Spleen (tissue), 11 donors: ENCODE results near the gene TEPSIN. TPM values are rescaled to one million over a fixed set of nuclear protein-coding genes. Genes with fewer than 3 reads are reported as not detected.
A peak's percentile ranks its signal among the peaks of the same experiment; 100 is the strongest.

Experiments
- DNase-seq: peaks from one replicate; pipeline ENCODE4 v3.0.0-alpha.2; 2020
- H3K27ac ChIP-seq, 8 donors: fragments of 200-600 bp; sonication (generic) in 7 of 8; 1 replicate in 4 of 8; 2 replicates in 4 of 8; pipeline versions ENCODE4 v1.5.0 to v1.8.0; 2016 to 2021; ENCODE audit warnings: inconsistent platforms in 4 of 8, mild to moderate bottlenecking in 4 of 8, moderate library complexity in 1 of 8
- H3K27me3 ChIP-seq, 7 donors: fragments of 200-600 bp; sonication (generic) in 6 of 7; replicated peaks in 1 of 7; 1 replicate in 4 of 7; 2 replicates in 3 of 7; pipeline versions ENCODE4 v1.5.0 to v1.8.0; 2016 to 2021; ENCODE audit warnings: inconsistent platforms in 3 of 7, mild to moderate bottlenecking in 1 of 7
- H3K36me3 ChIP-seq, 6 donors: fragments of 200-600 bp; sonication (generic) in 5 of 6; 1 replicate in 4 of 6; 2 replicates in 2 of 6; pipeline versions ENCODE4 v1.5.0 to v1.8.0; 2016 to 2021; ENCODE audit warnings: inconsistent platforms in 2 of 6
- H3K4me1 ChIP-seq, 6 donors: fragments of 200-600 bp; sonication (generic) in 5 of 6; 1 replicate in 3 of 6; 2 replicates in 3 of 6; pipeline versions ENCODE4 v1.5.0 to v1.8.0; 2016 to 2021; ENCODE audit warnings: inconsistent platforms in 3 of 6
- H3K4me3 ChIP-seq, 8 donors: fragments of 200-600 bp; sonication (generic) in 7 of 8; 1 replicate in 4 of 8; 2 replicates in 4 of 8; pipeline versions ENCODE4 v1.5.0 to v1.8.0; 2016 to 2021; ENCODE audit warnings: inconsistent platforms in 4 of 8, mild to moderate bottlenecking in 4 of 8, moderate library complexity in 2 of 8
- H3K9me3 ChIP-seq, 8 donors: fragments of 200-600 bp; sonication (generic) in 7 of 8; 1 replicate in 4 of 8; 2 replicates in 4 of 8; pipeline versions ENCODE4 v1.5.0 to v1.8.0; 2016 to 2021; ENCODE audit warnings: inconsistent platforms in 4 of 8
- CTCF ChIP-seq, 11 experiments: fragments of 200-600 bp in 7 of 11; fragments of 450-650 bp in 4 of 11; sonication (generic) in 4 of 11; IDR thresholded peaks in 8 of 11; conservative IDR thresholded peaks in 3 of 11; 1 replicate in 7 of 11; 2 replicates in 4 of 11; pipeline versions ENCODE4 v1.4.0 to v1.8.0; 2016 to 2021; ENCODE audit warnings: antibody characterized with exemption in 11 of 11, inconsistent platforms in 4 of 11, mild to moderate bottlenecking in 1 of 11
- POLR2A ChIP-seq, 3 donors: fragments of 450-650 bp; IDR thresholded peaks; one replicate each; pipeline ENCODE4 v1.5.1; 2017; ENCODE audit warnings: antibody characterized with exemption in 3 of 3, mild to moderate bottlenecking in 1 of 3
- POLR2AphosphoS5 ChIP-seq, 3 donors: sonication (generic); formaldehyde crosslinking; IDR thresholded peaks; one replicate each; pipeline ENCODE4 v1.5.1; 2017; ENCODE audit warnings: antibody characterized with exemption in 3 of 3
- WGBS, 5 donors: extraction: QIAGEN DNeasy Blood & Tissue Kit in 3 of 5; methylation state at CpG; one replicate each; pipeline versions ENCODE4 v1.1.5 to v1.1.7; 2013 to 2018; 5-methylcytosine and 5-hydroxymethylcytosine counted together
- intact Hi-C: fragments of 100-400 bp; cut with DNase I; formaldehyde crosslinking; loops from one replicate; pipeline ENCODE4 v1.15.0; 2023; ENCODE audit warnings: low total_unique reads
- polyA plus RNA-seq, 3 donors: library from polyadenylated mRNA; stranded (reverse); fragments of 200-250 nt; gene quantifications; one replicate each; pipeline ENCODE4 v1.2.1, GENCODE V29; 2013
- total RNA-seq, 7 donors: library from RNA; depleted of rRNA in 3 of 7; stranded (reverse); fragments of >200 nt in 3 of 7; fragmentation: NEBNext Ultra II Directional in 4 of 7; extraction: Animal tissue kit (Norgen Biotek cat#: 25700) in 4 of 7; gene quantifications; one replicate each; pipeline versions ENCODE4 v1.1.0 to v1.2.1, GENCODE V29; 2016 to 2021
- donor health status: healthy with polysubstance abuse.
- donor health status: DM: no; HTN: no; CAD: no; lungs with moderate emphysema.
- donor health status: DM: no; HTN: no; CAD: no.
- donor health status: Bipolar disorder and iron deficiency.
- donor health status: healthy.
- donor health status: DM: no; HTN: no; CAD: no.
- donor health status: DM: yes; HTN: yes; CAD: no.

The TEPSIN gene
- total and polyA plus RNA-seq, 10 donors: 36.9 to 88.8 (median 72.3) TPM

GRCh38 chr17:81239714-81240555 is 1.1 kb upstream of the TEPSIN start:
- 15 to 42% (median 18%) methylated on average over 14 to 37 of the region's 37 CpGs for WGBS, 5 donors
- TF ChIP-seq CTCF (IDR thresholded peaks at IDR 0.05 in 8 of 11, conservative IDR thresholded peaks at IDR 0.05 in 3 of 11): no peak
- TF ChIP-seq POLR2AphosphoS5 (IDR thresholded peaks at IDR 0.05): no peak
- TF ChIP-seq POLR2A (IDR thresholded peaks at IDR 0.05): no peak
- Histone ChIP-seq H3K36me3 (peaks cover 0 to 41% (median 4%) of the 10 kb centered on the region in 6 donors), H3K4me3 (peak overlapping the region; percentile 83 to 100 (median 100)), H3K27me3 (no peaks in the 10 kb centered on the region), H3K9me3 (no peaks in the 10 kb centered on the region), H3K27ac (peak overlapping the region; percentile 66 to 91 (median 87)), H3K4me1 (peaks cover 19 to 87% (median 62%) of the 10 kb centered on the region in 6 donors)
- no peak for DNase-seq
- intact Hi-C loops: loop anchor here (5.0 kb wide), 1 partner anchor 98 kb away; no protein-coding TSS in a partner anchor

- Histone ChIP-seq H3K9me3 (no peaks in the 10 kb centered on the region), H3K4me1 (peaks cover 19 to 78% (median 57%) of the 10 kb centered on the region in 6 donors), H3K27me3 (no peaks in the 10 kb centered on the region), H3K36me3 (peaks cover 0 to 47% (median 12%) of the 10 kb centered on the region in 6 donors), H3K4me3 (peak overlapping the region; percentile 74 to 100 (median 98)), H3K27ac (peak overlapping the region; percentile 30 to 91 (median 82))
- no peak for DNase-seq
- intact Hi-C loops: no loop called here
- WGBS, 5 donors: 0 to 2% (median 1%) methylated on average over 22 to 26 of the region's 26 CpGs; no CpG with 5 or more reads in 1 of the 5 donors
- TF ChIP-seq POLR2AphosphoS5 (IDR thresholded peaks at IDR 0.05) (no peak), CTCF (IDR thresholded peaks at IDR 0.05 in 8 of 11, conservative IDR thresholded peaks at IDR 0.05 in 3 of 11) (no peak)
These were observed 403 bp downstream of the TEPSIN start for GRCh38 chr17:81238490-81238814.

GRCh38 chr17:81237591-81238489 is 1.0 kb downstream of the TEPSIN start:
- intact Hi-C loops: no loop called here

More at GRCh38 chr17:81237591-81238489, 1.0 kb downstream of the TEPSIN start:
- 59 to 71% (median 59%) methylated on average over 26 to 36 of the region's 36 CpGs for WGBS, 5 donors
- no peaks in the 10 kb centered on the region for H3K27me3 ChIP-seq
- peak overlapping the region; percentile 74 to 100 (median 98) for H3K4me3 ChIP-seq
- H3K9me3 ChIP-seq: no peaks in the 10 kb centered on the region
- H3K27ac ChIP-seq: peak overlapping the region in 4 of 8 donors; percentile 86 to 91 (median 90)
- H3K4me1 ChIP-seq: peaks cover 19 to 72% (median 57%) of the 10 kb centered on the region in 6 donors
- TF ChIP-seq POLR2AphosphoS5 (IDR thresholded peaks at IDR 0.05): no peak
- no peak for TF ChIP-seq POLR2A (IDR thresholded peaks at IDR 0.05)
- no peak for TF ChIP-seq CTCF (IDR thresholded peaks at IDR 0.05 in 8 of 11, conservative IDR thresholded peaks at IDR 0.05 in 3 of 11)
- DNase-seq: no peak
- H3K36me3 ChIP-seq: peaks cover 0 to 53% (median 18%) of the 10 kb centered on the region in 6 donors
